ENCODE results near the gene IGSF21. TPM values are rescaled to one million over a fixed set of nuclear protein-coding genes. Genes with fewer than 3 reads are reported as not detected.
A peak's percentile ranks its signal among the peaks of the same experiment; 100 is the strongest.

The IGSF21 gene
- total RNA-seq, 4 donors from 2014 or later, result 0.26 to 2.7 (median 0.88) TPM; not detected in 1

DNA sequence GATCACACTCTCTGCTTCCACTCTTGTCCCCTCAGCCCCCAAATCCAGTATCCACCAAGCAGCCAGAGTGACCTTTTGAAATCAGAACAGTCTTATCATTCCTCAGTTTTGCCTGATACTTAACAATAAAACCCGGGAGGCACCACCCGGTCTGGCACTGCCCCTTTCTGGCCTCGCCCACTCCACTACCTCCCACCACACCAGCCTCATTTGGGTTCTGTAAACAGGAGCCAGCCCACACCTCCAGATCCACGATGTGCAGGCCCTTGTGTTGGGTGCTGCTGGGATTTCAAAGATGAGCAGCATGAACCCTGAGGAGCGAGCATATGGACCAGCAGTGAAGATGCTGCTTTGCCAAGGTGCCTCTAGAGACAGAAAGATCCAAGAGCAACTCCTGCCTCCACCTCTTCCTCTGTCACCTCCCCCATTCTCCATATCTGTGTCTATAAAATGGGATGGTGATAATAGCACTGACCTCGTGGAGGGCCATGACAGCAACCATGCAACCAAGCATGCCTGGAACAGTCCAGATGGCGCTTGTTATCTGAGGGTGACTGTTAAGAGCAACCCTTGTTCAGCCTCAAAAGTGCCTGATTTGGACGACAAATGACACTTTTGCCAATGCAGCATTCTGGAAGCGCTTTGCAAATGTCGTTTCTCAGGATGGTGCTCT is 136.0 kb downstream of the IGSF21 start:
- H3K4me1 ChIP-seq, result no peaks in the 10 kb centered on the region
- no peaks in the 10 kb centered on the region for H3K36me3 ChIP-seq
- no peak for DNase-seq
- H3K27ac ChIP-seq, result no peak overlapping the region
- no peak overlapping the region for H3K4me3 ChIP-seq
- H3K9me3 ChIP-seq, result no peaks in the 10 kb centered on the region
- WGBS, 2 donors, result 54 to 68% methylated on average over 10 of the region's 10 CpGs
- TF ChIP-seq POLR2A (IDR thresholded peaks at IDR 0.05), result no peak
- TF ChIP-seq, protein P1, sequence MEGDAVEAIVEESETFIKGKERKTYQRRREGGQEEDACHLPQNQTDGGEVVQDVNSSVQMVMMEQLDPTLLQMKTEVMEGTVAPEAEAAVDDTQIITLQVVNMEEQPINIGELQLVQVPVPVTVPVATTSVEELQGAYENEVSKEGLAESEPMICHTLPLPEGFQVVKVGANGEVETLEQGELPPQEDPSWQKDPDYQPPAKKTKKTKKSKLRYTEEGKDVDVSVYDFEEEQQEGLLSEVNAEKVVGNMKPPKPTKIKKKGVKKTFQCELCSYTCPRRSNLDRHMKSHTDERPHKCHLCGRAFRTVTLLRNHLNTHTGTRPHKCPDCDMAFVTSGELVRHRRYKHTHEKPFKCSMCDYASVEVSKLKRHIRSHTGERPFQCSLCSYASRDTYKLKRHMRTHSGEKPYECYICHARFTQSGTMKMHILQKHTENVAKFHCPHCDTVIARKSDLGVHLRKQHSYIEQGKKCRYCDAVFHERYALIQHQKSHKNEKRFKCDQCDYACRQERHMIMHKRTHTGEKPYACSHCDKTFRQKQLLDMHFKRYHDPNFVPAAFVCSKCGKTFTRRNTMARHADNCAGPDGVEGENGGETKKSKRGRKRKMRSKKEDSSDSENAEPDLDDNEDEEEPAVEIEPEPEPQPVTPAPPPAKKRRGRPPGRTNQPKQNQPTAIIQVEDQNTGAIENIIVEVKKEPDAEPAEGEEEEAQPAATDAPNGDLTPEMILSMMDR (IDR thresholded peaks at IDR 0.05), result no peak
- peaks cover 0 to 43% (median 0%) of the 10 kb centered on the region in 4 donors for H3K27me3 ChIP-seq
- intact Hi-C loops (cut with DNase I), result no loop called here

DNA sequence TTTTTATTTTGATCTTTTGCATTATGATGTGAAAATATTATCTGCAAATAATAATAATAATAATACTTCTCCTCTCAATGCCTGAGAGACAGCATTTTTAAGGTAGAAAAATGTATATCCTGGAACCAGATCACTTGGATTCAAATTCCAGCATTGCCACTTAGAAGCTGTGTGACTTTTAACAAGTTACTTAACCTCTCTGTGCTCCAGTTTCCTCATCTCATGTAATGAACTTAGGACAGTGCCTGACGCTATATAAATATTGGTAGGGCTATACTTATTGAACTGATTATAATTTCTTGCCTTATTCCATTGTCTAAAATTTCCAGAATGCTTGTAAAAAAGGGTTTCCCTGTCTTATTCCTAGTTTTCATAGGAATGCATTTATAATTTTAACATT is 137.2 kb downstream of the IGSF21 start:
- WGBS, 2 donors, result 38 to 65% methylated on average over 1 of the region's 1 CpG
- peaks cover 0 to 40% (median 0%) of the 10 kb centered on the region in 4 donors for H3K27me3 ChIP-seq

DNA sequence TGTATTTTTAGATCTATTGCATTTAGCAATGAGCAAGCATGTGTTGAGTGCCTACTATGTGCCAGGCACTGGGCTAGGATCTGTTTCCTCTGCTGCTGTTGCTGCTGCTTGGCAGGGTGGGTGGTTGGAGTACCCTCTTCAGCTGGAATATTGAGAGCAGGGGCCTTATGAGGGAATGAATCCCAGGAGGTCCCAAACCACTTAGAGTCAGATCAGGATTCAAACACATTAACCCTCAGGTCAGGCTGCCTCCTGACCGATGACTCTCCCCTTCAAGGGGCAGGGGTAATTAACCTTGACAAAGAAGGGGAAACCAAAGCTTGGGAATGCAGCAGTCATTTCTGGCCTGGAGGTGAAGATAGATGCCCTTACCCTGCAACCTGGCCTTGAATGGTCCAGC is 138.0 kb downstream of the IGSF21 start:
- intact Hi-C loops (cut with DNase I), result no loop called here
- no peak for TF ChIP-seq POLR2A (IDR thresholded peaks at IDR 0.05)
- Histone ChIP-seq H3K36me3 (no peaks in the 10 kb centered on the region), H3K27me3 (peaks cover 0 to 37% (median 0%) of the 10 kb centered on the region in 4 donors), H3K4me3 (no peak overlapping the region), H3K9me3 (no peaks in the 10 kb centered on the region), H3K4me1 (no peaks in the 10 kb centered on the region), H3K27ac (no peak overlapping the region)
- DNase-seq, result no peak
- 17 to 75% methylated on average over 1 of the region's 1 CpG for WGBS, 2 donors

More for the DNA sequence above, 137.2 kb downstream of the IGSF21 start:
- TF ChIP-seq, protein P1 (IDR thresholded peaks at IDR 0.05), result no peak
- TF ChIP-seq POLR2A (IDR thresholded peaks at IDR 0.05), result no peak
- Histone ChIP-seq H3K27ac (no peak overlapping the region), H3K9me3 (no peaks in the 10 kb centered on the region), H3K36me3 (no peaks in the 10 kb centered on the region), H3K4me1 (no peaks in the 10 kb centered on the region), H3K4me3 (no peak overlapping the region)
- no peak for DNase-seq
- intact Hi-C loops (cut with DNase I), result no loop called here

DNA sequence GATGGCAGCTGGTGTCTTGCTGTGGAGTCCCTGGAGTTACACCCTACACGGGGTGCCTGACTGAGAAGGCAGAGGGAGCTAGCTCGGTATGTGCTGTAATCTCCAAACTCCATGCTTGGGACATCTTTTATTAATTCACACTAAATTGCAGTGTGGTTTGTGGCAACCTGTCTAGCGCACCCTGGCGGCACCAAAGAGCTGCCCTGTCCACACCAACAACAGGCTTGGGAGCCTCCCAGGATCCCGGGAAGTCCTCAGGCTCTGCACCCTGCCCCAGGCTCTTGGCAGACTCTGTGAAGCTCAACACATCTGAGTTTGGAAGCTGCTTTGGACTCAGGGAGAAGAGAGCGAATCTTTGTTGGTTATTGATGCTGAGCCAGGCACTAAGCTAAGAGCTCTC is 138.9 kb downstream of the IGSF21 start:
- intact Hi-C loops (cut with DNase I), result no loop called here
- Histone ChIP-seq H3K27me3 (peaks cover 0 to 31% (median 0%) of the 10 kb centered on the region in 4 donors), H3K4me1 (no peaks in the 10 kb centered on the region), H3K9me3 (peaks cover 0 to 6% (median 5%) of the 10 kb centered on the region in 3 donors), H3K36me3 (no peaks in the 10 kb centered on the region), H3K4me3 (no peak overlapping the region), H3K27ac (no peak overlapping the region)
- no peak for DNase-seq
- whole genome bisulfite sequencing, 2 donors, result 60 to 76% methylated on average over 3 to 5 of the region's 6 CpGs
- TF ChIP-seq POLR2A (IDR thresholded peaks at IDR 0.05), result no peak
- TF ChIP-seq, protein P1 (IDR thresholded peaks at IDR 0.05), result peak in 1 of 6 experiments; percentile 6

DNA sequence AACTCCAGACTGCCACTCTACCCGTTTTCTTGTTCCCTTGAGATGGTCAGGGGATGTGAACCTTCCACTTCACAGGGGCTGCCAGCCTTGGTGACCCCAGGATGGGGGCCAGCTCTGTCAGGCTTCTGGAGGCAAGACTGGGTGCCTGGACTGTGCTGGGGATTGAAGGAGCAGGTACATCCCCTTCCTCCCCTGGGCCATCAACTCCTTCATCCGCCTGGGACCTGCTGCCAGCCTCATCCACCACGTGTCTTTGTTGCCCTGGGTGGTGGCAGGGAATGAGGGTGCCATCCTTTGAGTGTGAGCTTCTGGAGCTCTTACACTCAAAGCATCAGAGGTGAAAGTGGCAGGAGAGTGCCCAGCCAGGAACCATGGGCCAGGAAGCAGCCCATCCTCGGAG is 139.6 kb downstream of the IGSF21 start:
- Histone ChIP-seq H3K4me3 (no peak overlapping the region), H3K4me1 (no peaks in the 10 kb centered on the region), H3K27me3 (peaks cover 0 to 25% (median 0%) of the 10 kb centered on the region in 4 donors), H3K27ac (no peak overlapping the region), H3K9me3 (peaks cover 0 to 9% (median 5%) of the 10 kb centered on the region in 3 donors), H3K36me3 (no peaks in the 10 kb centered on the region)
- intact Hi-C loops (cut with DNase I), result no loop called here
- 31 to 80% methylated on average over 1 to 2 of the region's 4 CpGs for WGBS, 2 donors
- DNase-seq, result no peak
- TF ChIP-seq, protein P1 (IDR thresholded peaks at IDR 0.05), result no peak
- no peak for TF ChIP-seq POLR2A (IDR thresholded peaks at IDR 0.05)
